GM12878 (cell line): Measurements from ENCODE around the gene WRAP73. TPM values are rescaled to one million over a fixed set of nuclear protein-coding genes. Genes with fewer than 3 reads are reported as not detected.

Experiments used
- BCL3 ChIP-seq: IDR thresholded peaks from 2 replicates; pipeline ENCODE4 v1.6.1; 2011; ENCODE audit warnings: borderline replicate concordance, low read depth, mild to moderate bottlenecking, moderate library complexity, low read length; ENCODE audit not compliant: insufficient read depth, poor library complexity, severe bottlenecking
- CHD1 ChIP-seq: IDR thresholded peaks from 2 replicates; pipeline ENCODE4 v1.6.1; 2012; ENCODE audit warnings: low read depth, low read length, improper control_type of control experiment
- CHD2 ChIP-seq: IDR thresholded peaks from 2 replicates; pipeline ENCODE4 v1.6.1; 2011; ENCODE audit warnings: low read depth, low read length, improper control_type of control experiment, borderline replicate concordance
- ETV6 ChIP-seq, 2 experiments: fragments of 450-650 bp in 1 of 2; IDR thresholded peaks in 1 of 2; conservative IDR thresholded peaks in 1 of 2; 2 replicates each; pipeline ENCODE4 v1.6.1; 2014; ENCODE audit warnings: antibody characterized with exemption in 1 of 2, borderline replicate concordance in 1 of 2, low read depth in 1 of 2, mild to moderate bottlenecking in 1 of 2, moderate library complexity in 1 of 2
- FOS ChIP-seq: IDR thresholded peaks from 3 replicates; pipeline ENCODE4 v1.6.1; 2011; ENCODE audit warnings: borderline replicate concordance; ENCODE audit not compliant: insufficient read length; ENCODE audit errors: extremely low read depth
- GATAD2B ChIP-seq: fragments of 450-650 bp; conservative IDR thresholded peaks from 2 replicates; pipeline ENCODE4 v1.6.1; 2017; ENCODE audit warnings: low read depth, mild to moderate bottlenecking, moderate library complexity
- JUNB ChIP-seq: IDR thresholded peaks from 2 replicates; pipeline ENCODE4 v1.6.1; 2016; ENCODE audit warnings: antibody characterized with exemption, mild to moderate bottlenecking
- JUND ChIP-seq: IDR thresholded peaks from 2 replicates; pipeline ENCODE4 v1.6.1; 2012; ENCODE audit warnings: low read depth, mild to moderate bottlenecking, low read length, improper control_type of control experiment, moderate library complexity
- KAT2A ChIP-seq: conservative IDR thresholded peaks from 2 replicates; pipeline ENCODE4 v1.6.1; 2011; ENCODE audit warnings: low read depth, low read length; ENCODE audit not compliant: control insufficient read depth
- MEF2B ChIP-seq: fragments of 450-650 bp; IDR thresholded peaks from 2 replicates; pipeline ENCODE4 v1.6.1; 2018; ENCODE audit warnings: mild to moderate bottlenecking, moderate library complexity; ENCODE audit not compliant: partially characterized antibody, poor library complexity, severe bottlenecking
- MXI1 ChIP-seq: fragments of 150-350 bp; IDR thresholded peaks from 2 replicates; pipeline ENCODE4 v1.6.1; 2011; ENCODE audit warnings: low read depth, mild to moderate bottlenecking, inconsistent platforms, low read length, improper control_type of control experiment
- NBN ChIP-seq: fragments of 450-650 bp; IDR thresholded peaks from 2 replicates; pipeline ENCODE4 v1.6.1; 2016
- NFYA ChIP-seq: IDR thresholded peaks from 2 replicates; pipeline ENCODE4 v1.6.1; 2011; ENCODE audit warnings: low read depth, mild to moderate bottlenecking, low read length, improper control_type of control experiment, borderline replicate concordance
- POLR2AphosphoS5 ChIP-seq: IDR thresholded peaks from 2 replicates; pipeline ENCODE4 v1.6.1; 2011; ENCODE audit warnings: mild to moderate bottlenecking, low read length, inconsistent platforms
- RCOR1 ChIP-seq: conservative IDR thresholded peaks from 2 replicates; pipeline ENCODE4 v1.6.1; 2012; ENCODE audit warnings: low read depth, low read length, improper control_type of control experiment
- SIX5 ChIP-seq: IDR thresholded peaks from 2 replicates; pipeline ENCODE4 v1.6.1; 2011; ENCODE audit warnings: mild to moderate bottlenecking, low read depth, low read length, moderate library complexity; ENCODE audit not compliant: severe bottlenecking
- SKIL ChIP-seq: fragments of 450-650 bp; IDR thresholded peaks from 2 replicates; pipeline ENCODE4 v1.6.1; 2017; ENCODE audit warnings: mild to moderate bottlenecking, low read depth, inconsistent platforms; ENCODE audit not compliant: poor library complexity, severe bottlenecking
- STAT1 ChIP-seq: fragments of 450-650 bp; conservative IDR thresholded peaks from 2 replicates; pipeline ENCODE4 v1.6.1; 2014; ENCODE audit warnings: antibody characterized with exemption, mild to moderate bottlenecking
- STAT3 ChIP-seq: IDR thresholded peaks from 2 replicates; pipeline ENCODE4 v1.6.1; 2011; ENCODE audit warnings: low read depth, low read length, improper control_type of control experiment
- TCF7 ChIP-seq: IDR thresholded peaks from 2 replicates; pipeline ENCODE4 v1.6.1; 2014; ENCODE audit warnings: antibody characterized with exemption, borderline replicate concordance
- YY1 ChIP-seq: IDR thresholded peaks from 2 replicates; pipeline ENCODE4 v1.6.1; 2011; ENCODE audit warnings: low read depth, mild to moderate bottlenecking, low read length
- ZNF207 ChIP-seq: fragments of 450-650 bp; IDR thresholded peaks from 2 replicates; pipeline ENCODE4 v1.6.1; 2014; ENCODE audit warnings: antibody characterized with exemption, mild to moderate bottlenecking, borderline replicate concordance
- polyA plus RNA-seq, 11 experiments: library from polyadenylated mRNA; depleted of rRNA in 4 of 11; unstranded in 6 of 11; stranded (reverse) in 5 of 11; fragments of >200 nt; fragmentation: Nextera tagmentation in 4 of 11; fragmentation: Illumina TruSeq in 1 of 11; extraction: Ambion mirVana in 4 of 11; extraction: Trizol in 1 of 11; gene quantifications; 1 replicate in 1 of 11; 2 replicates in 10 of 11; pipeline versions ENCODE4 v1.2.1 to v1.2.3, GENCODE V29; 2011 to 2016; ENCODE audit warnings: inconsistent platforms in 2 of 11, missing spikeins in 2 of 11, low read depth in 1 of 11
- total RNA-seq, 4 experiments: library from RNA; depleted of rRNA in 3 of 4; stranded (reverse); fragments of >200 nt in 3 of 4; fragmentation: Illumina TruSeq in 1 of 4; extraction: Trizol in 1 of 4; gene quantifications; 2 replicates each; pipeline versions ENCODE4 v1.2.1 to v1.2.3, GENCODE V29; 2013 to 2021
- TF ChIP-seq, protein P1 (sequence below): fragments of 450-650 bp; IDR thresholded peaks from 2 replicates; pipeline ENCODE4 v1.6.1; 2016; ENCODE audit warnings: mild to moderate bottlenecking
- TF ChIP-seq, protein P2 (sequence below): fragments of 450-650 bp; IDR thresholded peaks from 2 replicates; pipeline ENCODE4 v1.6.1; 2014; ENCODE audit warnings: mild to moderate bottlenecking

Gene WRAP73
- total and polyA plus RNA-seq, 10 of the 15 experiments (the other 5 are each of a cell fraction or from before 2014, with no cell fraction given), result 3.2 to 65.8 (median 48.0) TPM

- TF ChIP-seq SKIL, result no peak
- no peak for TF ChIP-seq MXI1
- no peak for TF ChIP-seq ZNF207
- TF ChIP-seq NFYA, result no peak
- TF ChIP-seq MEF2B, result peak; percentile 75
- TF ChIP-seq POLR2AphosphoS5, result peak; percentile 22; the same call in 1 of the 2 replicates
- TF ChIP-seq SIX5, result no peak
- TF ChIP-seq TCF7, result no peak
- TF ChIP-seq NBN, result no peak; the same call in 1 of the 2 replicates
- TF ChIP-seq CHD1, result no peak
- peak; percentile 42; the same call in 1 of the 2 replicates for TF ChIP-seq CHD2
- TF ChIP-seq BCL3, result peak; percentile 78
- TF ChIP-seq STAT3, result no peak
- no peak for TF ChIP-seq STAT1
- TF ChIP-seq KAT2A, result no peak
- TF ChIP-seq RCOR1, result no peak
- TF ChIP-seq GATAD2B, result peak; percentile 85
- peak; percentile 55 for TF ChIP-seq YY1
- TF ChIP-seq ETV6 (conservative IDR thresholded peaks at IDR 0.05 in 1 of 2, IDR thresholded peaks at IDR 0.05 in 1 of 2; ENCODE audit: borderline replicate concordance in 1 of 2, low read depth in 1 of 2), result peak in 1 of 2 experiments; percentile 78; a peak in 2 of 4 replicates
- TF ChIP-seq, protein P1, sequence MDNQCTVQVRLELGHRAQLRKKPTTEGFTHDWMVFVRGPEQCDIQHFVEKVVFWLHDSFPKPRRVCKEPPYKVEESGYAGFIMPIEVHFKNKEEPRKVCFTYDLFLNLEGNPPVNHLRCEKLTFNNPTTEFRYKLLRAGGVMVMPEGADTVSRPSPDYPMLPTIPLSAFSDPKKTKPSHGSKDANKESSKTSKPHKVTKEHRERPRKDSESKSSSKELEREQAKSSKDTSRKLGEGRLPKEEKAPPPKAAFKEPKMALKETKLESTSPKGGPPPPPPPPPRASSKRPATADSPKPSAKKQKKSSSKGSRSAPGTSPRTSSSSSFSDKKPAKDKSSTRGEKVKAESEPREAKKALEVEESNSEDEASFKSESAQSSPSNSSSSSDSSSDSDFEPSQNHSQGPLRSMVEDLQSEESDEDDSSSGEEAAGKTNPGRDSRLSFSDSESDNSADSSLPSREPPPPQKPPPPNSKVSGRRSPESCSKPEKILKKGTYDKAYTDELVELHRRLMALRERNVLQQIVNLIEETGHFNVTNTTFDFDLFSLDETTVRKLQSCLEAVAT, result no peak
- TF ChIP-seq FOS, result no peak
- TF ChIP-seq, protein P2, sequence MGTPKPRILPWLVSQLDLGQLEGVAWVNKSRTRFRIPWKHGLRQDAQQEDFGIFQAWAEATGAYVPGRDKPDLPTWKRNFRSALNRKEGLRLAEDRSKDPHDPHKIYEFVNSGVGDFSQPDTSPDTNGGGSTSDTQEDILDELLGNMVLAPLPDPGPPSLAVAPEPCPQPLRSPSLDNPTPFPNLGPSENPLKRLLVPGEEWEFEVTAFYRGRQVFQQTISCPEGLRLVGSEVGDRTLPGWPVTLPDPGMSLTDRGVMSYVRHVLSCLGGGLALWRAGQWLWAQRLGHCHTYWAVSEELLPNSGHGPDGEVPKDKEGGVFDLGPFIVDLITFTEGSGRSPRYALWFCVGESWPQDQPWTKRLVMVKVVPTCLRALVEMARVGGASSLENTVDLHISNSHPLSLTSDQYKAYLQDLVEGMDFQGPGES, result no peak
- no peak for TF ChIP-seq JUNB
- no peak for TF ChIP-seq JUND
Observed at GRCh38 chr1:3674100-3675094, 24.5 kb upstream of the WRAP73 start (continued).
